SKM-1 treated with dmso at 0.1 percent for 144 hours (cell line): ENCODE measurements around the gene RORC.

ENCODE experiments used
- DNase-seq: peaks from one replicate; lab custom pipeline; 2025; ENCODE audit not compliant: unreplicated experiment; lab: John Stamatoyannopoulos, UW

RORC gene

DNA sequence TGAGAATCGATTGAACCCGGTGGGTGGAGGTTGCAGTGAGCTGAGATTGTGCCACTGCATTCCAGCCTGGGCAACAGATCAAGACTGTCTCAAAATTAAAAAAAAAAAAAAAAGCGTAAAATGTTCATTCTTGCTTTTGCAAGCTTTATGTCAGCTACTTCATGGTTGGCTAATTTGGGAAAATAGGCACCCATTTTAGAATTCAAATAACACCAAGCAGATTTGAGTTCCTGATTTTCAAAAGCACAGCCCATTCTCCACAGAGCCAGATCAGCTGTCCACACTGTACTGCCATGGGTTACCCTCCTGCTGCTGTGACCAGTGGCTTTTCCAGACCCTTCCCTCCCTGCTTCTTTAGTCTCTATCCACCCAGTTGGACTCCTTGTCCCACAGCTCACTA, 17.5 kb upstream of the RORC start:
- no peak for DNase-seq

DNA sequence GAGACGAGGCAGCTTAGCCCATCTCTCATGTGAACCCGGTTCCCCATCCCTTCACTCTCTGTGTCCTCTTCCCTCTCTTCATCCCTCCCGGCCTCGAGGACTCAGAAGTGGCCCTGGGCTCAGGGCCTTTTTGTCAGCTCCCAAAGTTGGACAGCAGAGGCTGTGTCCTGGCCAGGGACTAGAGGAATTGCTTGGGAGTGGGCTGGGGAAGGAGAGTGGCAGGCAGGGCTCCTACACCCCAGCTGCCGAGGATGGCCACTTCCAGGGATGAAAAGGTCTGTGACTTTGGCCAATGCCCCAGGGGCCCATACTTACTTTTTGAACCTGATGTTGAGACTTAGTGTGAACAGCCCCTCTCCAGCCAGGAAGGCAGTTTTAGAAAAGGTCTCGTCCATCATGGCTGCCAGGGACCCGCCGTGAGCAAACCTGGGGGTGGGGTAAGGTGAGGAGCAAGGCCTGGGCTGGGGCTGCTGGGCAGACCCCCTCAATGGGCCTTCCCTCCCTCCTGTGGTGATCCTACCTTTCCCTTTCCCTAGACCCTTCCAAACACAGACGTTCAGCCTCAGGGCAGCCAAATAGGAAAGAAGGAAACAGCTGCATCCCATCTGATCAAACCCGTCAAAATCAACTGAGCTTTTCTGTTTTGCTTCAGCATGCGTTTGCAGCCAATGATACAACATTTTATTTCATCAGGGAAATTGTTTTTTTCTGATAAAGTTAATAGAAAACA, 16.4 kb upstream of the RORC start:
- DNase-seq, result no peak

- no peak for DNase-seq
These were observed 15.2 kb upstream of the RORC start for GRCh38 chr1:151846686-151847237.

DNA sequence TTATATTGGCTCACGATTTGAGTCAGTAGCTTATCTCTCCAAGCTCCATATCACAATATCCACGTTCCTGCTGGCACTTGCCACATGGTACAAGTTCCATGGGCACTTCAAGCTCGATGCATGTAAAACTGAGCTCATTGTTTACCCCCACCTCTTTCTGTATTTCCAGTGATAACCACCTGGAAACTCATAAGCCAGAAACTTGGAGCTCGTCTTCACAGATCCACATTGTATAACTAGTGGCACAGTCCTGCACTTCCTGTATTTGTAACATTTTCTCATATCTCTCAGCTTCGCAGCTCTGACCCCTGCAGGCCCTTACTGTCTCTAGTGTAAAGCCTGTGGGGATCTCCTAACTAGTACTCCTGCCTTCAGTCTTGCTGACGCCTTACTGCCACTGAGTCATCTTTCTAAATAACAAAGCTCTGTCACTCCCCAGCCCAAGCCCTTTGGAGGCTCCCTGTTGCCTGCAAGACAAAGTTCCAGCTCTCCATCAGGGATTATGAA, 14.5 kb upstream of the RORC start:
- DNase-seq, result no peak

GRCh38 chr1:151843398-151843797, 11.8 kb upstream of the RORC start:
- DNase-seq, result no peak

- DNase-seq, result no peak
These were observed 9.5 kb upstream of the RORC start for GRCh38 chr1:151841141-151841540.

DNA sequence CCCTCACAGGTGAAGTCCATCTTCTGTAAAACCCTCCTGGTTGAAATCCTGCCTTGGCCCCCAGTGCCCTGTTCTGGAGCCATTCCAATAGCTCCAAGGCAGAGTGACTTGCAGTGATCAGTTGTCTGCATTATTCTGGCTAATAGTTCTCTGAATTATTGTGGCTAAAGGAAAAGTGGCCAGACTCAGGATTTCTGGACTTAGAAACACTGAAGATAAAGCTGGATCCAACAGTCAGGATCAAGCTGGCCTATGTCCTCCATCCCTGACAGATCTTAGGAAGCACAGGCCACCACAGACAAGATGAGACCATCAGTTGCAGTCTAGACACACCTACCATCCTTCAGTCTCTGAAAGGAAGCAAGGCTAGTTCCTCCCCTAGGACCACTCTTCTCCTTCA, 8.8 kb upstream of the RORC start:
- no peak for DNase-seq

DNA sequence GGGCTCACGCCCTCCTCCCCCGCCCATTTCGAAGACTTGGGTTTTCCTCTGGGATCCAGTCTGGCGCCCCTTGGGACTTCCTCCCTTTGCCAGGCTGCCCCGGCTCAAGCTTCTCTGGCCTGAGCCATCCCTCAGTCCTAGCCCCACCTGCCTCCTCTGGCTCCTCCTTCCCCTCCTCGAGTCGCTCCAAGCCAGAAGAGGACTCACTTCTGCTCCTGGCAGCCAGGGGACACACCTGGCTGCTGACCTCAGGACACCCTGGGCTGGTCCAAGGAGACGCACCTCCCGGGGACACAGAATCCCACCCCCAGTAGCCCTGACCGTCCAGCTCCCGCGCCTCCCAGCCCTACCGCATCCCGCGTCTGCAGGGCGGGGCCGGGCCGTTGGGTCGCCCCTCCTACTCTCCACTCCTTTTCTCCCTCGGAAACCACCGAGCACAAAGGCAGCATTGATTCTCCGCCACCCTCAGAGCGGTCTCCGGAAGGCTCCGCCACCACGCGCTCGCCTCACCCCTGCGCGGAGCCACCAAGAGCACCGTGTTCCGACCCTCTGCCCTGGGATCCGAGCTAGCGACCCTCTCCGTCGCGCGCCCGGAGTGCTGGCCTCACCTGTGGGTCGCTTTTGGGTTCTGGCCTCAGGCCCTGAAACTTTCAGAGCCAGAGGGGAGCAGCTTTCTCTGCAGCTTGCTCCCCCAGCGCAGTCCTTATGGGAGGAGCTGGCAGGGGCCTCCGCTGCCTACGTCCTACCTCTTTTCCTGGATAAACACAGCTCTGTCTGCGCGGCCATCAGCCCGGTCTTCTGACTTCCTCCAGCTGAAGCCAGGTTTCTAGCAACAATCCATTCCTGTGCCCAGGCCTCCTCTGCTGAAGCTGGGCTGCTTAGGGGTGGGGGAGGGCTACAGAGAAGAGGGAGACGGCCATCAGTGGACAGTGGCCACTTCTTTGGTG, 8.1 kb upstream of the RORC start, which contains the start of gene C2CD4D:
Gene C2CD4D (minus strand): TSS at position 364 of the 947 bp plus-strand sequence. CDS start 831 bp downstream, outside the sequence.
- no peak for DNase-seq

DNA sequence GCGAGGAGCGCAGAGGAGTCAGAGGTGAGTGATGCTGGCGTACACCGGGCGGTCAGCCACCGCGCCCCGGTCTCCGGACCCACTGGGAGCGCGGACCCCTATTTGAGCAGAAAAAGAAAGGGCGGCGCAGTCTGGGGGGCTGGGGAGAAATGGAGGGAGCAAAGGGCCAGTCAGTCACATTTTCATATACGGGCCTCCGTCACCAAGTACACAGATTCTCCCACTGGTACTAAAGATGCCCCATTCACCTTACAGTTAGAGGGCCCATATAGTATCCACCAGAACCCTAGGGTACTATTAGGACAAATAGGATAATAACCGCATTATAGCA, 7.4 kb upstream of the RORC start:
- no peak for DNase-seq

GRCh38 chr1:151838222-151839081, 6.8 kb upstream of the RORC start:
- DNase-seq, result no peak

DNA sequence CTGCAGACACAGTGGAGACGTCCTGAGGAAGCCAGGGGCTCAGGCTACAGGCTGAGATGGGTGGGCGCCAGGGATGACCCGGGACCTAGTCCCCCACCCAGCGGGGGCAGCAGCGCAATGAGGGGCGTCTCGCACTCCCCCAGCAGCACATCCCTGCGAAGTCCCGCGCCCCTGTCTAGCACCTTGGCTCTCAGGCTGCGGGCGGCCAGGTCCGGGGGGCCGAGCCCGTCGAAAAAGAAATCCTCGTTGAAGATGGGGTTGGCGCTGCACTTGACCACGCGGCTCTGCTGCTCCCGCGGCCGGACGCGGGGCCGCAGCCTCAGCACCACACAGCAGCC, 6.3 kb upstream of the RORC start:
- no peak for DNase-seq

DNA sequence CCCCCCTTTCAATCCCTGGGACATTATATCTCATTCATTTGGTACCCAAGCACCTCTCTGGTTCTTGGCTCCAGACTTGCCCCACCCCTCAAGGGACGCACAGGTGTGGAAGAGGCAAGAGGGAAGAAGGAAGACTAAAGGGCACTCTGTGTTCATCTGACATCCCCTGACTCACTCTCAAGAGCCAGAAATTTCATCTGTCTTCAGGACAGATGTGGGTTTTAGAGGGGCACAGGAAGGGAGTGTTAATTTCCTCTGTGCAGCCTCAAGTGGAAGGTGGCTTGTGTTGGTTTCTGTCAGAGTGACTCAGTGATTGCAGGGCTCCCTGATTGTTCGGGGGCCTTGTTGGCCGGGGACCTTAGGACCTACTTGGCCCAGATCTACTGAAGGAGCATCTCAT, 5.6 kb upstream of the RORC start:
- DNase-seq, result no peak

DNA sequence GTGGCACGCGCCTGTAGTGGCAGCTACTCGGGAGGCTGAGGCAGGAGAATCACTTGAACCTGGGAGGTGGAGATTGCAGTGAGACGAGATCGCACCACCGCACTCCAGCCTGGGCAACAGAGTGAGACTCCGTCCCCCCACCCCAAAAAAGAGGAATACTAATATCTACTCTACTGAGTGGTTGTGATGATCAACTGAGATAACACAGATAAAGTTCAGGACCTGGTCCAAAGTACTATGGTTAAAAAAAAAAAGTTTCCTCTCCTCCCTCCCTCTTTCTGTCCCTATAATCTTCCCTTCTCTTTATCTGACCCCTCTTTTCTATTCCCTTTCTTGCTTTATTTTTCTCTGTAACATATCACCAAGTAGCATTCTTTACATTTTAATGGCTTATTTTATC, 4.0 kb upstream of the RORC start:
- DNase-seq, result no peak

- DNase-seq, result no peak
These were observed 2.6 kb upstream of the RORC start for GRCh38 chr1:151834239-151834638.

- DNase-seq, result no peak
These were observed 1.7 kb upstream of the RORC start for GRCh38 chr1:151833172-151833900.

DNA sequence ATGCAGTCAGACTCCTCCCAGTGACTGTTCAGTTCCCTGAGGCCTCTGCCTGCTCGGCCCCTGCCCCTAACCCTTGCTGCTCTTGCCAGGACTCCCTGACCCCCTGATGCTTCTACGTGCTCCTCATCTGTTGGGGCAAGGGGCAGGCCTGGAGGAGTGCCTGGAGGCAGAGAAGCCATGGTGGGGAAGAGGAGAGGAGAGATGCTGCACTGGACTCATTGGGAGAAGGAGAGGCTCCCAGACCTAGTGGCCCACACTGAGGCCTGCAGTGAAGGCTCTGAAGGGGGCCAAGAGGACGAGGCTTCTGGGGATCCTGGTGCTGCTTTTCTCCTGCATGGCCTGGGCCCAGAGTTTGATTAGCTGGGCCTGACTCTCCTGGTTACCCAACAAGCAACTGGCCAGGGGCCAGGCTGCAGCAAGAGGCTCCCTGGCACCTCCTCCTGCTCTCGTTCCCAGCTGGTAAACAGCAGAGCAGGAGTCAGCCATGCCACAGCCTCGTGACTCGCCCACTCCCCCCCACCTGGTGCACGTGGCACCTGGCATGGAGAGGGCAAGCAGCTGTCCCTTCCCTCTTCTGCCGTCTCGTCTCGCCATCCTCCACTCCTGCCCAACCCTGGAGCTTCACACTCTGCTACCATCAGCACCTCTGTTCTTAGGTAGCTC, 847 bp upstream of the RORC start:
- DNase-seq, result no peak

- DNase-seq, result no peak
These were observed 378 bp downstream of the RORC start for GRCh38 chr1:151831256-151831591.

DNA sequence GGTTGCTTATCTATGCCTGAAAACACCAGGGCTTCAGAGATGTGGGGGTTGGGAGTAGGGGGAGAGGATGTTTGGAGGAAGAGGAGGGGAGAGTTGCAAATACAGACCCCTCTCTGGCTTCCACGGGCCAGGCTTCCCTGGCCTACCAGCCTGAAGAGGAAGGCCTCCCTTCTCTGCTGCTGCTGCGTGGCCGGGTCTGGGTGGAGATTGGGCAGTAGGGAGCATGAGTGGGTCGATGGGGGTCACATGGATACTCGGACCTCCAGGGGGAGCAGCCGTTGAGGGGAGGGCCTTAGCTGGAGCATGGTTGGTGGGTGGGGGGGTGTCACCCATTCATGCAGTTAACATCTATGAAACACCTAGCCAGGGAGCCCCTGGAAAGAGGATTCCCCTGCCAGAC, 1.5 kb downstream of the RORC start:
- no peak for DNase-seq

DNA sequence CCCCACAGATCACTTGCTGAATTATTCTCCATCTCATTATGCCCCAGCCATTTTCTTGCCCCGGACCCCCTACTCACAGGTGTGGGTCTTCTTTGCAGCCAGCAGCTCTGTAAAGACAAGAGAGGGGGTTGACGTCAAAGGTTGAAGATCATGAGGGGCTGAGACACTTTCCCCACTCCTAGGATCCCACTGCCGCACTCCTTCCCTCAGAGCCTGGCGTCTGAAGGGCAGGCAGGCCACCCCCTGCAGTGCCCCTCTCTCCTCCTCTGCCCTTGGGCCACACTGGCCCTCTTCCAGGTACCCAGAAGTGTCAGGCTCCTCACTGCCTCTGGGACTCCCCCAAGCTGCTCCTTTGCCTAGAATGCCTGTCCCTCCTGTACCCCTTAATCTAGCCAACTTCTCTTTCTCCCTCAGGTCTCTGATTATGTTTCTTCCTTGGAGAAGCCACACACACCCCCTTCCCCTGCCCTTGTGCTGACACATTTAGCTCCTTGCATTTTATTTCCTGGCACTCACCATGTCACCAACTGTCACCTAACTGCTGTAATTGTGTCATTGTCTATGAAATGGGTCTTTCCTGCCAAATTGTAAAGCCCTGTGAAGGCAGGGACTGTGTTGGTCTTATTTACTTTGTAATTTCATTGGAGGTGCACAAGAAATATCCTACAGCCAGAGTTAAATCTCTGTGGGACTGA, 2.1 kb downstream of the RORC start:
- no peak for DNase-seq
